Epidermal melanocyte (primary cell): Measurements from ENCODE around the gene FBLN2.
A peak's percentile ranks its signal among the peaks of the same experiment; 100 is the strongest.

Source experiments
- DNase-seq: peaks from one replicate; pipeline ENCODE4 v3.0.0; 2011; ENCODE audit warnings: low spot score; ENCODE audit not compliant: insufficient read length

The FBLN2 gene

DNA sequence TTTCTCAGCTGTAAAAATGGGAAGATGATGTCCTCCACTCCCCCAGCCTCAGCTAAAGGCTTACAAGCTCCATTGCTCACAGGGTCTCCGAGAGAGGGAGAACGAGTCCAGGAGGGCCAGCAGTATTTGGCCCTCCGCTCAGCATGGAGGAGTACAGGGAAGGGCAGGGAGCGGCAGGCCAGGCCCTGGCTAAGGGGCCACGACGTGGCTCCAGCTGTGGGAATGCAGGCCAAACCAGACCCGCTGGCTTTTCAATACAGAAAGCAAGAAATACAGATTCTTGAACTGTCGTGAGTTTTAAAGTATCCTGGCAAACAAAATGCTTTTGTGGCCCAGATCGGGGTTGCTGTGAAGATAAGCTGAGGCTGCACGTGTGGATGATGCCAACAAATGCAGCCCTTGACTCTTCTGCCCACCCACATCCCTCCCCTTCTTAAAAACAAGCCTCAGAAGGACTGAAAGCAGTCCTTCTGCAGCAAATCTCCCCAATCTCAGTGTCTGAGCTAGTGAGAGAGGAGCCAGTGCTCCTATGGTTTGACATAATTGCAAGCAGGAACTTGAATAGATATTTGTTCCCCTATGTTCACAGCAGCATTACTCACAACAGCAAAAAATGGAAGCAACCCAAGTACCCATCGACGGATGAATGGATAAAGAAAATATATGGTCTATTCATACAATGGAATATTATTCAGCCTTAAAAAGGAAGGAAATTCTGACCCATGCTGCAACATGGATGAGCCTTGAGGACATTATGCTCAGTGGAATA lies 18.5 kb upstream of the FBLN2 start:
- no peak for DNase-seq

DNA sequence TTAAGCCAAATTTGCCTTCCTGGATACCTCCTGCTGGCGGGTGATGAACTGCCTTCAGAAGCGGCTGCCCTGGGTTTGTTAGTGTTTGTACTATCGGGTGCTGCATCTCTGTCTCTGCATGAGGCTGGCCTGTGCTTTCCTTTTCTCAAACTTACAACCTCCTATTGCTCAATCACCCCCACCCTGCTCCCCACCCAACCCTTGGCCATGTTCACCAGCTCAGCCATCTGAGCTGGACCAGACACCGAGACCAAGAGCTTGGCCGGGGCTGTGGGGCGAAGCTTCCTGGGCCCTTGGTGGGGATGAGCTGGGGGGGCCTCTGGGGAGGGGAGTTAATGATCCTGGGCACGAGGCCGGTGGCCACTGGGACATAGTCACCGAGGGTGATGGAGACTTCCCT lies 16.8 kb upstream of the FBLN2 start:
- DNase-seq: no peak

DNA sequence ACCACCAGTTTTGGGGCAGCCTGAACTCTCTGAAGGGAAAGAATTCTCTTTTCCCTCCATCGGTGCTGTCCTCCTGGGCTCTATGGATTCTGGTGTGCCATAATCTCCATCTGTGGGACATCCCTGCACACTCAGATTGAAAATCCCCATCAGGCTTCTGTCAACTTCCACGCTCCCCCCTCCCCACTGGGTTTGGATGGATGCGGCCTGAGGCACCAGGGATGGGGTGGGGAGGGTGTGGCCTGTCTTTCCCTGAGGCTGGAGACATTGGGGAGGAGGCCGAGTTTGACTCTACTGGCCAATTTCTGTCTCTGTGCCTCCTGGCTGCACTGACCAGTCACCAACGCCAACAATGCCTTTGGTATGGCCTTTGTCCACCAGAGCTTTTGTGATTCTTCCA lies 16.3 kb upstream of the FBLN2 start:
- DNase-seq: no peak

DNA sequence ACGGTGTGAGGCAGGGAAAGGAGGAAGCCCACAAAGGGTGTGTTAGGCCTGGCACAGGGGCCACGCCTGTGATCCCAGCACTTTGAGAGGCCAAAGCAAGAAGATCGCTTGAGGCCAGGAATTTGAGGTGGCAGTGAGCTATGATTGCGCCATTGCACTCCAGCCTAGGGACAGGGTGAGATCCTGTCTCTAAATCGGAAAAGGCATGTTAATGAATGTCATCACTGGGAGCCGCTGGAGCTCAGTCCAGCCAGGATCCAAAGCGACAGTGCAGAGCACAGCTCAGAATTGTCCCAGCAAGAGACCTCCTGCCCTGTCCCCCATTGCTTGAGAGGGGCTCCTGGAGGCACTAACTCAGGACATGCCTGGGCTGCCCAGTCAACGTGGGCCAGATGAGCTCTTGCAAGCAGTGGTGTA lies 15.0 kb upstream of the FBLN2 start:
- no peak for DNase-seq

DNA sequence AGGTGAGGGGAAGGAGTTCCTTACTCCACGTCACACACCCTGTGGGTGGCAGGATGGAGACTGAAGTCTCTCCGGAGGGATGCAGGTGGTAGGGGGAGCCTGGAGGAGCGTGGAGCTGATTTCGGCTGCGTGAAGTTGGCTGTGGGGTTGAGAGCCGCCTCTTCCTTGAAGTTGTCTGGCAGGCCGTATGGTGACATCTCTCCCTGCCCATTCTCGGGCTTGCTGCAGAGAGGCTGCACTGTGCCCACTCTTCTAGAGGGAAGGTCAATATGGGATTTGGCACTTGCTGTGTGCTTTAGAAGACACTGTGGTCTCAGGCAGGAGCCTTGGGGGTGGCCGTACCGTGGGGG lies 13.4 kb upstream of the FBLN2 start:
- no peak for DNase-seq

DNA sequence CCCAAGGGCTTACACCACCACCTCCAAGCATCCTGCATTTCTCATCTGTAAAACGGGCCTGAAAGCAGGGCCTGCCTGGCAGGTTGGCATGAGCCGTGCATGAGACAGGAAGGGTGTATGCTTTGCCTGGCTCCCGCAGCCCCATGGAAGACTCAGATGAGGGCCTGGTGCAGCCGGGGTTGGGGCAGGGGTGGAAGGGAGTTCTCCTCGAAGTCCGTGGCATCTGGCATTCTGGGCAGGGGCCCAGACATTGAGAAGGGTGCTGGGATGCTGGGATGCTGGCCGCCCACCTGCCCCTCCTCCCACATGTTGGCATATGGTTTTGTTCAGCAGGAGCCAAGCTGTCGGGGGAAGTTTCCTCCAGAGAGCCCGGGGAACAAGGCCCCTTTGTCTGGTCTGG lies 13.0 kb upstream of the FBLN2 start:
- DNase-seq: no peak

DNA sequence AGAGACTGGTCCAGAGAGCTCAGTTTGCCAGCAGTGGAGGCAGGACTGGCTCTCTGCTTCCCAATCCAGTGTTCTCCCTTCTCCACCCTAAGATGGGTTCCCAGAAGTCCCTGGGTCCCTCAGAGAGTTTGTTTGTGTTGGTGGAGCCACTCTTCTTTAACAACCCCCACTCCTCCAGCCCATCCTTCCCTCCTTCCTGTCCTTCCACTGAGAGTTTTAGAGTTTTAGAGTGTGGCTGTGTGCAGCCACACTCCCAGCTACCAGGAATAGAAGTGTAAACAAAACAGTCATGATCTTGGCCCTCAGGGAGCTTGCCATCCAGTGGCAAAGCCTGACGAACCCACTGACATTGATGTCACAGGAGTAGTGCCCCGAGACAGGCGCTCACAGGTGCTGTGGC lies 12.5 kb upstream of the FBLN2 start:
- DNase-seq: no peak

DNA sequence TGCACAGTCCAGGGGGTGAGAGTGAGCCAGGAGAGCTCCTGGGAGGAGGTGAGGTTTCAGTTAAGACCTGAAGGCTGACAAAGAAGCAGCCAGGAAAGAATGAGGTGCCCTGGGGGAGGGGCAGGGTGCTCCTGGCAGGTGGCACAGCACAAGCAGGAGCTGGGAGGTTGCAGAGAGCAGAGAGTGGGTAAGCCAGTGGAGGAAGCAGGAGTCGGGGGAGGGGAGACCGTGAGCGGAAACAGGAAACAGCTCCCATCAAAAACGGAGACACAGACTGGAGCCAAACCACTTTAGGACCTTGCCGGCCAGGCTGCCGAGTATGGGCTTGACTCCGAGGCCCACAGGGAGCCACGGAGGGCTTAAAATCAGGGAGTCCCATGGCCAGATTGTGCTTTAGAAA lies 12.1 kb upstream of the FBLN2 start:
- DNase-seq: no peak

DNA sequence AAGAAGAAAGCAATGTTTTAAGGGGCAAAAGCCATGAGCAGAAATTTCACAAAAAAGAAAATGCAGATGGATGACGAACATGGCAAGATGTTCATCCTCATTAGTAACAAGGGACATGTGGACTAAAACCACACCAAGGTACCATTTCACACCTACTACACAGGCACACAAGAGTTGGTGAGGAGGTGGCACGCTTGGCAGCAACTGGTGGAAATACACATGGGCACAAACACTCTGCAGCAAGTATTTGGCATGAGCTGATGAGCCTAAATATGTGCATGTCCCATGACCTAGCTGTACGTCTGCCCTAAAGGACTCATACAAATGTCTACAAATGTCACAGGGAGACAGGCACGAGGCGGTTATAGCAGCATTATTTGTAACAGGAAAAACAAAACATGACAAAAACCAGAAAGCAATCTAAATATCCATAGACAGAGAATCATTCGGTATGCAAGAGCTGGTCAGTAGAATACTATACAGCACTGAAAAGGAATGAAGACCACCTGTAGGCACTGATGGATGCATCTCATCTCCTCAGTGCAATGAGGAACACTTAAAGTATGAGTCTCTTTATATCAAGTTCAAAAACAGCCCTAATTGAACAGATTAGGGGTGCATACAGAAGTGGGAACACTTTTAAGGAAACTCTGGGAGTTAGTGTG lies 11.5 kb upstream of the FBLN2 start:
- DNase-seq: no peak

DNA sequence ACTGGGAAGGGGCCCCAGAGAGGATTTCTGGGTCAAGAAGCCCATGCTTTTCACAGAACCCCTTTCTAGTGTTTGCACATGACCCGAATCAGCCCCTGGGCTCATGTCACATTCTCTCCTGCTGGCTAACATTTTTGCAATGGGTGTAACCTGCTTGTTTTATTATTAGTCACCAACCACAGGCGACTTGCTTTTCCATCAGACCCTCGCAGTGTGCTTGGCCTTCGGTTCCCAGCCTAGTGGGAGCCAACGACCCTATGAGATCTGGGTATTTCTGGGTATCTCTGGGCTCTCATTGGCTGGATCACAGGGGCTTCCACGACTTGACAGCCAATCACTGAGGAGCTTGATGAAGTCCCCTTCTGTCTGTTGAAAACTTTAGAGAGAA lies 11.0 kb upstream of the FBLN2 start:
- DNase-seq: no peak

DNA sequence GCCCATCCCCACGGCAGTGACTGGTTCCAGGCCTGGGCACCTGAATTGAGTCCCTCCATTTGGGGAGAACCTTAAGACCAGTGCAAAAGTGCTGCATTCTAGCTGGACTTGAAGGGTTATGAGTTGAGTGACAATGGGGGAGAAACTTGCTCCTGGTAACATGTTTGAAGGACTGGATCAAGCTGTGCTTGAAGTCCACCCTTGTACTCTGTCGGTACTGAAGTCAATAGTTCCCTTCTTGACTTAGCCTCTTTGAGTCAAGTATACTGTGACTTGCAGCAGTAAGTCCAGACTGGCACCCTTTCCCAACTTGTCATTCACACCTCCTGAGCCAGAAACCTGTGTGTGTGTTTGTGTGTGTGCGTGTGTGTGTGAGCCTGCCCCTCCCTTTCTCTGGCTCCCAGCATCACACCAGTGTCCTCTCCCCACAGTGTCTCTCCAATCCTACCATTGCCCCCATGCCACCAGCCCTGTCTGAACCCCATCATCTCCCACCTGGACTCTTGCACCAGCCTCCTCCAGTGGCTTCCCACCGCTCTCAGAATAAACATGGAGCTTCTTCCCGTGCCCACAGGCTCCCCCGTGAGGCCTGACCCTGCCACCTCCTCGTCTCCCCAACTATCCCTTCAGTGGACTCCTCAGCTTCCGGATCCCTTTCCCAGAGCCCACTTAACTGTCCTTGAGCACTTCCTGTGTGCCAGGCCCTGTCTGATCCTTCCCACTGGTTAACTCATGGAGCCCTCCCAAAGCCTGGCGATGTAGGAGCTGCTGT lies 10.2 kb upstream of the FBLN2 start:
- no peak for DNase-seq

DNA sequence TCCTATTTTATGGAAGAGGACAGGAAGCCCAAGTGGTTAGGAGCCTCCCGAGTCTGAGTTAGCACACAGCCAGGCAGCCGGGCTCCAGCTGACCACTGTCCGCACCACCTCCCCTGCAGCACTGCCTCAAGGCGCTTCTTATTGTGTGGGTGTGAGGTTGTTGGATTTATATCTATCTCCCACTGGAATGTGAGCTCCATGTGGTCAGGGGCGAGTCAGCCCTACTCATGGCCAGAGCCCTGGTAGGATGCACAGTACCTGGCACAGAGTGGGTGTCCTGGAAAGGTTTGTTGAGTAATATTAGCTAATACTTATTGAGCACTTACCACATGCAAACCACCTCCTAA lies 9.7 kb upstream of the FBLN2 start:
- DNase-seq: no peak

DNA sequence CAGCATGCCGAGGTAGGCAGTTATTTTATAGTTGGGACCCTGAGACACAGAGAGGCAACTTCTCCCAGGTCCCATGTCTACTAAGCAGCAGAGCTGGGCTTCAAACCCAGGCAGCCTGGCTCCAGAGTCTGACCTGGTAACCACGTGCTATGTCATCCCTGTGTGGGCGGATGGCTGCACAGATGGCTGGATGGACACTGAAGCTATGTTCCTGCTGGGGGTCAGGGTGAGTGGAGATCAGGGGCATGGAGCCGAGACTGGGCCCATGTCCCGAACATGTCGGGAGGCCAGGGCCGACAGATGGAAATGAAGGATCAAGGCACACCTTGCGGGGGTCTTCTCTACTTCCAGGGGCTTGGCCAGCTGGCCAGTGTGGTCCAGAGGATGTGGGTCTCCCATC lies 9.3 kb upstream of the FBLN2 start:
- no peak for DNase-seq

DNA sequence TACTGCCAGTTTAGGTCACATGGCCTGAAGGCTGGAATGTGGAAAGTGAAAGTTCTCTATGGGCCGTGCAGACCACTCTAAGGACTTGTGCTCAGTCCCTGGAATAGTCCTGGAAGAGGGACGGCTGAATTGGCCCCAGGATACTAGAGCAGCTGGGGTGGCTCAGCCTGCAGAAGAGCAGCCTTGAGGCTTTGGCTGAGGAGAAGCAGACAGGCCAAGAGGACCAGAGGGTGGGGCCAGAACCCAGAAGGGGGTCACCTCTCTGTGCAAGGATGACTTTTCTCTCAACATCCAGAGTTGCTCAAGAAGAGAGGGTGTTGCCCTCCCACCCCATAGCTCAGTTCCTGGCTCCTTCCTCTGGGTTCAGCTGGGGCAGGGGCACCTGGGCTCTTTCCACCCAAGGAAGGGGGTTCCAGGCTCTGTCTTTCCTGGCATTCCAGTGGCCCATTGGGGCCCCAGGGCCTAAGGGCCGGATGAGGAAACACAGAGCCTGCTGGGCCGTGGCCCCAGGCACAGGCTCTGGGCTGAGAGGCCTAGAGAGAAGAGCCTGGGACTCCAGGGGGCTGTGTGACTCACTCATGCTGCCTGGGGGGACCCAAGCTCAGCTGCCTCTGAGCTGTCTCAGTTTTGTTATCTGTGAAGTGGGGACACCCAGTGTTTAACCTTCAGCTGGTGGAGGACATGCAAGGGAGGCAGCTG lies 8.5 kb upstream of the FBLN2 start:
- no peak for DNase-seq

DNA sequence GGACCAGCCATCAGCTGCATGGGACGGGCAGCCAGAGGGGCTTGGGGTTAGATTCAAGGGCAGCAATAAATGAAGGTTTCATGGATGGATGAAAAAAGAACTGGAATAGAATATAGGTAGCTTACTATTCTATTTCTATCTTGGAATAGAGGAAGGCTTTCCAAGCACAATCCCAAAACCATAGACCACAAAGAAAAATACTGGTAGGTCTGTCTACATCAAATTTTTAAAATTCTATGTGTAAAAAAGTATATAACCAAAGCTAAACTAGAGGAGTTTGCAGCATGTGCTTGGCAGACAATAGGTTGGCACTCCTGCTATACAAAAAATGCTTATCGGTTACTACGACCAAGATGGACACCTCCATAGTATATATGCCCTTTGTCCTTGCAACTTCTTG lies 7.2 kb upstream of the FBLN2 start:
- DNase-seq: no peak

DNA sequence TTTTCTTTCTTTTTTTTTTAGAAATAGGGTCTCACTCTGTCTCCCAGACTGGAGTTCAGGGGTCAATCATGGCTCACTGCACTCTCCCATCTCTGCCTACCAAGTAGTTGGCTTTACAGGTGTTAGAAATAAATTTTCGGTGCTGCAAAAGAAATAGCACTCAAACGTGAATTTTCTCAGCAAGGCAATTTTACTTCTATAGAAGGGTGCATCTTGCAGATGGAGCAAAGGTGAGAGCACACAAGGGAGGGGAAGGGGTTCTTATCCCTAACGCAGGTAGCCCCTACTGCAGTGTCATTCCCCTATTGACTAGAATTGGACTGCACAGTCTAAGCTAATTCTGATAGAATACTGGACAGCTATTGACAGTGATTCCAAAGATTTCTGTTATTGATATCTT lies 6.8 kb upstream of the FBLN2 start:
- no peak for DNase-seq

DNA sequence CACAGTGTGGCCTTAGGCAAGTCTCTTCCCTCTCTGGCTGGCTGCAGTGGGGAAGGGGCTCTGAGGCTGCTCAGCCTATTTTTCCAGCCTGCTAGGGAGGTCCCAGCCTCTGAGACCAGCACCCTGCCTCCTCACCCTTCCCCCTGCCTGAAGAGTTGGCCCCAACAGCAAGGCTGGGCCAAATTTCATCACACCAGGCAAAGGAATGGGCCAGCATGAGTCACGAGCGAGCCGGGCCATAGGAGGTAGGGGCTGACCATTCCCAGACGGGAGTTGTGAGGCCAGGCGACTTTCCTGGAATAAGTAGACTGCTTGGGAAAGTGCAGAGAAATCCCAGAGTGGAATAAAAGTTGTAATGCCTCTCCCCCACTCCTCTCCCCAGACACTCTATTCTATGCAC lies 5.7 kb upstream of the FBLN2 start:
- DNase-seq: peak; percentile 66

DNA sequence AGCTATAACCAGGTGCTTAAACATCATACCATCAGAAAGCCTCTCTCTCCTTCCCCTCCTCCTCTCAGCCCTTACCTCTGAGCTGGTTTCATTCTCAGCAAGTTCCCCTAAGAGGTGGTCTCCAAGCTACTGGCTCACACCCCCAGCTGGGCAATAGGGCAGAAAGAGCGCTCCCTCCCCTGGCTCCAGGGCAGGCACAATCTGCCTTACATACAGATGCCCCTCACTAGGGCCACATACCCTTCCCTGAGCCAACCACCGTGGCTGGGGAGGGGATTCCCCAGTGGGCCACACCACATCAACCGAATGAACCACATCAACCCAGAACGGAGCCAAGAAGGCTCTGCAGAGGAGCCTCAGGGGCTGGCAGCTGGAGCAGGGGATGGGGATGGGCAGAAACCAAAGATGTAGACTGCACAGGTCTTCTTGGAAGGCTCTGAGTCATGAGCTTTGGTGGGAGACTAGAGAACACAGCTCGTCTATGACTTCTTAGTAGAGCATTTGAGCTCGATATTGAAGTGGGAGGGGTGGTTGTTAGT lies 4.6 kb upstream of the FBLN2 start:
- no peak for DNase-seq

DNA sequence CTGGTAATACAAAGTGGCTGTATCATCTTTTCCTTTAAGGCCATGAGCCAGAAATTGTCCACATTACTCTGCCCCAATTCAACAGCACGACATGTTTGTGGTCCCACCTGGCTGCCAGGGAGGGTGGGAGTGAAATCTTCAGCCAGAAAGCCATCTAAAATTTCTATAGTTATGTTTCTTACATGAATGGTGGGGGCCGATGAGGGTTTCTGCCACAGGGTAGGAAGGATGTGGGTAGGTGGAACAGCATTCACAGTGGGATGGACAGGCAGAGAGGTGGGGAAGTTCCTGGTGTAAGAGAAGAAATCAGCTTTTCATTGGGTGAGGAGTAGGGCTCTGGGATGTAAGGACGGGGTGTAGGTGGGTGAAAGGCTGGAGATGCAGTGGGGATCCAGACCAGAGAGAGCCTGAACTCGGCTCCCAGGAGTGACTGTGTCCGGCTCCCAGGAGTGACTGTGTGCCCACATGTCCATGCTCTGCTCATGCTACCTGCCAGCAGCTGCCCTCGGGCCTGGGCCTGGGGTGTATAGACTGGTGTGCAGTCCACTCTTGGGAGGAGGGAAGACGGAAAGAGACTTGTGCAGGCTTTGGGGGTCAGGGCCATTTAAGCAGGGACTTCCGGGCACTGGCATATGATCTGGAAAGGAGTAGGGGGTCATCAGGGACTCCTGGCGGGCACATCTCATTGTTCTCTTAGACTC lies 3.8 kb upstream of the FBLN2 start:
- DNase-seq: no peak

DNA sequence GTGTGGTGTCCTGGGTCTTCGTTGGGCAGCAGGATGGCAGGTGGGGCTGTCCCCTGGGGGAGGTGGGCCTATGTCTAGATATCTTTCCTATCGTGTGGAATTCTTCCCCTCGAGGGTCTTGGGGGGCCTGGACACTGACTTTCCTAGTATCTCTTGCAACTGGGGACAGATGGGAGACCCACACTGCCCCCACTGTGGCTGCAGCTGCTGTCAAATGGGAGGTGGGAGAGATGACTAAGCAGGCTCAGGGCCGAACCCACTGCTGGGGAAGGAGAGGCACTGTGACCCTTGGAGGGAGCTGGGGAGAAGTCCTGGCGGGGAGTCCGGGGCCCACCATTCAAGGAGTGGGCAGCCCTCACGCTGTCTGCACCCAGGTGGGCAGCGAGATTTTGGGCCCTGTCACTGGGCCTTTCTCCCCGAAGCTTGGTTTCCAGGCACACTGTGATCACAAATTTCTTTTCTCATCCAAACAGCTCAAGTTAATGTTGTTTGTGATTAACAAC lies 2.9 kb upstream of the FBLN2 start:
- DNase-seq: no peak

DNA sequence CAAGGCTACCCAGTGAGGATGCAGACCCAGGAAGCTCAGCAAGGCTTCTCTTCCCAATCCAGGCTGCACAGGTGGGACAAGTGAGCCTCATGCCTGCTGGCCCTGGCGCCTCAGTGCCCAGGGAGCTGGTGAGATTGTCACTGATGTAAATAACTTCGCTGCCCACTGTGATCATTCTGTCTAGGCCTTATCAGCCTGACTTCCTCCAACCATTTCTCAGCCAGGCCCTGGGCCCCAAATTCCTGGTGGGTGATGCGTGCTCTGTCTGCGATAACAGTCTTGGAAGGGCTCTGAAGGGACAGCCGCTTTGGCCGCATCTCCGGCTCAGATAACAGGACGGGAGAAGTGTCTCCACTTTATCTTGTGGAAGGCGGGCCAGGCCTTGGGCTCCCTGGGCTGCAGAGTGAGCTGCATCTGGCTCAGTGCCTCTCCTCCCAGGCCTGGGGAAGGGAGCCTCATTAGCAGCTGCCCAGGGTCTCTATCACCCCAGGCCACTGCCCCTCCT lies 2.2 kb upstream of the FBLN2 start:
- DNase-seq: no peak
